Panc1 (cell line): ENCODE results near the gene NUDT2. TPM values are rescaled to one million over a fixed set of nuclear protein-coding genes. Genes with fewer than 3 reads are reported as not detected.
"Not testable (repeated sequence)": the region's sequence is repeated elsewhere in the genome, so short reads cannot be mapped to it uniquely, and the experiment has no call there.

Experiments used
- ATAC-seq: fragments of 200-7000 bp; cut with Tn5 transposase; 2 replicates; pipeline ENCODE4 v1.9.1; 2020; ENCODE audit warnings: mild to moderate bottlenecking, moderate library complexity
- BruUV-seq: library from RNA; stranded (reverse); fragments of 400-500 nt; replicated peaks from 2 replicates; lab custom pipeline; 2021; lab: Mats Ljungman, UMichigan
- CTCF ChIA-PET: fragments of 300-600 bp; sonication (Branson Sonifier 250); formaldehyde crosslinking; loops from one replicate; lab custom pipeline; 2022; ENCODE audit warnings: antibody characterized with exemption; lab: Charles Lee
- POLR2A ChIA-PET: fragments of 300-600 bp; sonication (Branson Sonifier 250); formaldehyde crosslinking; loops from one replicate; lab custom pipeline; 2022; ENCODE audit warnings: antibody characterized with exemption; lab: Charles Lee
- DNase-seq: peaks from one replicate; pipeline ENCODE4 v3.0.0-alpha.2; 2010; ENCODE audit warnings: low read depth, low spot score
- H3K27ac ChIP-seq: 2 replicates; pipeline ENCODE4 v1.5.1; 2011; ENCODE audit warnings: mild to moderate bottlenecking, low read length, inconsistent platforms
- H3K27me3 ChIP-seq: fragments of 200-500 bp; sonication (Bioruptor generic); 2 replicates; pipeline ENCODE4 v1.6.0; 2014; ENCODE audit warnings: low read length, inconsistent platforms; ENCODE audit not compliant: control insufficient read depth, insufficient read depth
- H3K36me3 ChIP-seq: fragments of 200-500 bp; sonication (Bioruptor generic); 2 replicates; pipeline ENCODE4 v1.5.1; 2014; ENCODE audit warnings: inconsistent platforms, mild to moderate bottlenecking, low read length, moderate library complexity; ENCODE audit not compliant: control insufficient read depth, insufficient read depth
- H3K4me1 ChIP-seq: 2 replicates; pipeline ENCODE4 v1.5.1; 2011; ENCODE audit warnings: inconsistent platforms, mild to moderate bottlenecking, low read length, moderate library complexity; ENCODE audit not compliant: control insufficient read depth, insufficient read depth
- H3K4me3 ChIP-seq, 2 experiments: 2 replicates each; pipeline ENCODE4 v1.5.1; 2011 to 2012; ENCODE audit warnings: low read depth in 2 of 2, low read length in 2 of 2, mild to moderate bottlenecking in 2 of 2, inconsistent platforms in 1 of 2, moderate library complexity in 1 of 2
- H3K9me3 ChIP-seq: fragments of 200-500 bp; sonication (Bioruptor generic); 2 replicates; pipeline ENCODE4 v1.5.1; 2014; ENCODE audit warnings: low read depth, mild to moderate bottlenecking, inconsistent platforms, low read length, moderate library complexity; ENCODE audit not compliant: control insufficient read depth, insufficient read depth
- CTCF ChIP-seq: fragments of 450-650 bp; IDR thresholded peaks from 2 replicates; pipeline ENCODE4 v1.5.1; 2017; ENCODE audit warnings: mild to moderate bottlenecking
- POLR2AphosphoS5 ChIP-seq: IDR thresholded peaks from 2 replicates; pipeline ENCODE4 v1.6.1; 2012; ENCODE audit warnings: mild to moderate bottlenecking, low read depth, low read length, moderate library complexity
- REST ChIP-seq, 2 experiments: IDR thresholded peaks; 2 replicates each; pipeline ENCODE4 v1.6.1; 2011 to 2012; ENCODE audit warnings: low read depth in 2 of 2, control low read depth in 1 of 2, low read length in 1 of 2, mild to moderate bottlenecking in 1 of 2, moderate library complexity in 1 of 2; ENCODE audit not compliant: insufficient read depth in 1 of 2
- SIN3A ChIP-seq: IDR thresholded peaks from 2 replicates; pipeline ENCODE4 v1.6.1; 2012; ENCODE audit warnings: low read depth, mild to moderate bottlenecking, low read length, moderate library complexity, borderline replicate concordance; ENCODE audit not compliant: insufficient read depth
- TCF7L2 ChIP-seq: IDR thresholded peaks from 2 replicates; pipeline ENCODE4 v1.6.1; 2011; ENCODE audit warnings: mild to moderate bottlenecking, low read depth, low read length, inconsistent platforms
- in situ Hi-C: cut with HindIII; loops from 2 replicates; pipeline ENCODE4 v1.10.0; 2016; ENCODE audit warnings: low sequenced_read_pairs, low pct_unique_long_range_greater_than_20kb
- intact Hi-C: fragments of 100-400 bp; cut with micrococcal nuclease; formaldehyde crosslinking; loops from one replicate; pipeline ENCODE4 v1.10.0; 2022; ENCODE audit not compliant: unreplicated experiment
- total RNA-seq: library from RNA; stranded (reverse); gene quantifications from one replicate; pipeline ENCODE4 v1.2.1, GENCODE V29; 2021; ENCODE audit not compliant: unreplicated experiment

Gene NUDT2
- total RNA-seq, 1 experiment from 2014 or later, result 36.2 TPM

GRCh38 chr9:34365282-34365681, 35.9 kb downstream of the NUDT2 start:
- in situ Hi-C loops, result no loop called here
- no peak for DNase-seq
- Histone ChIP-seq H3K9me3 (no peaks in the 10 kb centered on the region), H3K36me3 (no peaks in the 10 kb centered on the region), H3K4me3 (no peak overlapping the region), H3K27ac (no peak overlapping the region), H3K4me1 (no peaks in the 10 kb centered on the region), H3K27me3 (no peaks in the 10 kb centered on the region)
- ChIA-PET CTCF (no interaction called here), POLR2A (no interaction called here)
- ATAC-seq, result no peak
- BruUV-seq, result no TSS peak
- no peak for TF ChIP-seq REST (IDR thresholded peaks at IDR 0.05; ENCODE audit: insufficient read depth in 1 of 2, low read depth in 2 of 2, low read length in 1 of 2)
- no peak for TF ChIP-seq POLR2AphosphoS5
- no peak for TF ChIP-seq CTCF
- TF ChIP-seq SIN3A, result no peak
- no peak for TF ChIP-seq TCF7L2
- intact Hi-C loops, result no loop called here

- Histone ChIP-seq H3K27ac (no peak overlapping the region), H3K9me3 (no peaks in the 10 kb centered on the region), H3K36me3 (no peaks in the 10 kb centered on the region), H3K27me3 (no peaks in the 10 kb centered on the region), H3K4me1 (no peaks in the 10 kb centered on the region), H3K4me3 (no peak overlapping the region)
- POLR2A ChIA-PET, result interaction anchor here (0.7 kb wide), 1 partner anchor 51 kb away, joined by 4 read pairs; no protein-coding TSS in a partner anchor
- no peak for TF ChIP-seq POLR2AphosphoS5
- no peak for TF ChIP-seq SIN3A
- in situ Hi-C loops, result no loop called here
- ATAC-seq, result no peak
- no TSS peak for BruUV-seq
- no peak for DNase-seq
- intact Hi-C loops, result no loop called here
- CTCF ChIA-PET, result no interaction called here
These were observed 37.0 kb downstream of the NUDT2 start for GRCh38 chr9:34366365-34366764.

- H3K4me1 ChIP-seq, ATAC-seq, intact Hi-C loops, DNase-seq, CTCF ChIA-PET, H3K27ac ChIP-seq, BruUV-seq, H3K36me3 ChIP-seq, in situ Hi-C loops, H3K9me3 ChIP-seq, POLR2A ChIA-PET, H3K4me3 ChIP-seq, H3K27me3 ChIP-seq: not testable (repeated sequence)
These were observed 38.5 kb downstream of the NUDT2 start for GRCh38 chr9:34367751-34368410.

GRCh38 chr9:34368796-34369195, 39.4 kb downstream of the NUDT2 start:
- H3K27me3 ChIP-seq, BruUV-seq, H3K4me1 ChIP-seq, ATAC-seq, H3K4me3 ChIP-seq, H3K9me3 ChIP-seq, DNase-seq, H3K27ac ChIP-seq, POLR2A ChIA-PET, H3K36me3 ChIP-seq, intact Hi-C loops, in situ Hi-C loops: not testable (repeated sequence)
- CTCF ChIA-PET, result interaction anchor here (0.6 kb wide), 1 partner anchor 268 kb away, joined by 4 read pairs; no protein-coding TSS in a partner anchor
